Activated CD4-positive, alpha-beta memory T cell treated with anti-CD3 and anti-CD28 coated beads, Interleukin-2, amount 10 ng/mL, durations not matched to agents 7 days and 5 days (primary cell): ENCODE measurements around the gene NEURL4. TPM values are rescaled to one million over a fixed set of nuclear protein-coding genes. Genes with fewer than 3 reads are reported as not detected.

Source experiments
- CTCF ChIA-PET: fragments of 350-600 bp; sonication (Branson Sonifier 250); formaldehyde crosslinking; loops from one replicate; lab custom pipeline; 2021; ENCODE audit warnings: antibody characterized with exemption, inconsistent platforms; lab: Charles Lee
- POLR2A ChIA-PET: fragments of 350-600 bp; sonication (Branson Sonifier 250); formaldehyde crosslinking; loops from one replicate; lab custom pipeline; 2021; ENCODE audit warnings: antibody characterized with exemption; lab: Charles Lee
- DNase-seq: peaks from one replicate; pipeline ENCODE4 v3.0.0-alpha.2; 2020
- H3K27ac Mint-ChIP-seq: one replicate; pipeline ENCODE4 v1.8.0; 2021; ENCODE audit warnings: mild to moderate bottlenecking, mixed read lengths
- H3K27me3 Mint-ChIP-seq: one replicate; pipeline ENCODE4 v1.8.0; 2021; ENCODE audit warnings: mixed read lengths
- H3K36me3 Mint-ChIP-seq: one replicate; pipeline ENCODE4 v1.8.0; 2021; ENCODE audit warnings: low read depth, mixed read lengths
- H3K4me1 Mint-ChIP-seq: one replicate; pipeline ENCODE4 v1.8.0; 2021; ENCODE audit warnings: mixed read lengths
- H3K4me3 Mint-ChIP-seq: one replicate; pipeline ENCODE4 v1.8.0; 2021; ENCODE audit warnings: mild to moderate bottlenecking, mixed read lengths
- H3K9me3 Mint-ChIP-seq: one replicate; pipeline ENCODE4 v1.8.0; 2021; ENCODE audit warnings: mixed read lengths
- total RNA-seq, 2 experiments: library from RNA; stranded (reverse); gene quantifications; one replicate each; pipeline ENCODE4 v1.2.3, GENCODE V29; 2021

Gene NEURL4
- total RNA-seq, 2 experiments from 2014 or later, result 28.4 to 31.2 TPM

DNA sequence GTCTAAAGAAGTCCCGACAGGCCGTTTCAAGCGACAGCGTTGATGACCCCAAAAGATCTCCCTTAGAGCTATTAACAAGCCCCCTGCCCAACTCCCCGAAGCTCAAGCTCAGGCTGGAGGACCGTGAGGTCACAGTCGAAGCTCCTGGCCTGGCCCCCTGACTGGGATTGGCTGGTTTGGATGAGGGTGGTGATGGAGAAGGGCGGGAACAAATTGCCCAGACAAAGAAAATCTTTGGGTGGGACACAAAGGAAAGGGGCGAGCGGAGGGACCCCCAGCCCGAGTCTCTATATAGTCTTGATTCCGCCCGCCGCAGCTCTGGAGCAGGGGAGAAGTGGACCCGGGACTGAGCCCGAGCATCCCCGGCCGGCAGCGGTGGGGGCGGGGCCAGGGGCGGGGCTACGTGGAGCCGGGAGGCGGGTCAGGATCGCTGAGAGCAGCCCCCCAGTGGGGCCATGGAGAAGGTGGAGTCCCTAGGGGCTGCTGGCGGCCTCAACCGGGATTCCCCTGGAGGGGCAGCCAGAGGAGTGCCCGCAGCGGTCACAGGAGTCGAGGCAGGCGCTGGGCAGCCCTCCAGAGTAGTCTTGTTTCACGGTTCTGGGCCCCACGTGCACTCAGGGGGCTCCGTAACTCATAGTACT lies 982 bp upstream of the NEURL4 start:
- no peaks in the 10 kb centered on the region for H3K9me3 Mint-ChIP-seq
- POLR2A ChIA-PET, result interaction anchor here (0.6 to 2.8 kb wide), 17 partner anchors 8 to 826 kb away, joined by 3 to 45 read pairs (median 6); partner anchors contain the start of genes ACAP1, GPS2, MPDU1 and POLR2A
- H3K4me1 Mint-ChIP-seq, result peaks cover 52% of the 10 kb centered on the region

GRCh38 chr17:7329374-7329996 lies 350 bp upstream of the NEURL4 start:
- ChIA-PET CTCF (interaction anchor here (0.7 to 5.9 kb wide), 18 partner anchors 9 to 358 kb away, joined by 3 to 39 read pairs (median 4); partner anchors contain the start of genes GPS2, TMEM95, TP53 and WRAP53), POLR2A (interaction anchor here (0.6 to 2.8 kb wide), 18 partner anchors 8 to 827 kb away, joined by 3 to 45 read pairs (median 6); partner anchors contain the start of genes ACAP1, GPS2, MPDU1 and POLR2A)
- peak; percentile 97 for DNase-seq

More for the DNA sequence above, 982 bp upstream of the NEURL4 start:
- CTCF ChIA-PET, result interaction anchor here (0.7 to 5.9 kb wide), 18 partner anchors 10 to 357 kb away, joined by 3 to 39 read pairs (median 4); partner anchors contain the start of genes GPS2, TMEM95, TP53 and WRAP53
- peak overlapping the region; percentile 93 for H3K27ac Mint-ChIP-seq
- no peaks in the 10 kb centered on the region for H3K27me3 Mint-ChIP-seq
- peak overlapping the region; percentile 85 for H3K4me3 Mint-ChIP-seq
- DNase-seq, result peak; percentile 83
- no peaks in the 10 kb centered on the region for H3K36me3 Mint-ChIP-seq

DNA sequence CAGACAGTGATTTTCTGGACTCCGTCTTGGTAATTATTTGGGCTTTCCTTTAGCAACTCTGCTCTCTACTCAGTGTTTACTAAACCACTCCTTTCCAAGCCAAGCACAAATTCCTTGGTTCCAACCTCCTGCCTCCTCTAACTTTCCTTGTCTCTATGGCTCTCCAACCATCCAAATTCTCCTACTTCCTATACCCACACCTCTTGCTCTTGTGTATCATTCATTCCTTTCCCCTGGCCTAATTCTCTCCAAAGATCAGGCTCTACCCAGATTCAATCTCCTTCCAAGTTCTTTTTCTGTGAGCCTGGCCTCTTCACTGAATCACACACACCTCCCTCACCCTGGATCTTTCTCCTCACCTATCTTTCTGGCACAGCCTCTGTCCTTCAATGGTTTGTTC lies 1.1 kb downstream of the NEURL4 start:
- H3K9me3 Mint-ChIP-seq, result no peaks in the 10 kb centered on the region
- H3K27ac Mint-ChIP-seq, result peak overlapping the region; percentile 41
- no peak for DNase-seq
- peaks cover 4% of the 10 kb centered on the region for H3K36me3 Mint-ChIP-seq
- H3K4me1 Mint-ChIP-seq, result peaks cover 47% of the 10 kb centered on the region
- H3K27me3 Mint-ChIP-seq, result no peaks in the 10 kb centered on the region
- H3K4me3 Mint-ChIP-seq, result peak overlapping the region; percentile 85
- ChIA-PET POLR2A (interaction anchor here (1.6 to 2.8 kb wide), 5 partner anchors 10 to 21 kb away, joined by 4 to 45 read pairs (median 16); partner anchors contain the start of genes ACAP1 and GPS2), CTCF (interaction anchor here (5.0 to 5.9 kb wide), 2 partner anchors 9 to 12 kb away, joined by 39 to 48 read pairs; partner anchors contain the start of genes ACAP1 and GPS2)

More at GRCh38 chr17:7329374-7329996, 350 bp upstream of the NEURL4 start:
- Mint-ChIP-seq H3K4me3 (peak overlapping the region; percentile 85), H3K9me3 (no peaks in the 10 kb centered on the region), H3K27me3 (no peaks in the 10 kb centered on the region), H3K27ac (peak overlapping the region; percentile 93), H3K4me1 (peaks cover 49% of the 10 kb centered on the region), H3K36me3 (no peaks in the 10 kb centered on the region)

DNA sequence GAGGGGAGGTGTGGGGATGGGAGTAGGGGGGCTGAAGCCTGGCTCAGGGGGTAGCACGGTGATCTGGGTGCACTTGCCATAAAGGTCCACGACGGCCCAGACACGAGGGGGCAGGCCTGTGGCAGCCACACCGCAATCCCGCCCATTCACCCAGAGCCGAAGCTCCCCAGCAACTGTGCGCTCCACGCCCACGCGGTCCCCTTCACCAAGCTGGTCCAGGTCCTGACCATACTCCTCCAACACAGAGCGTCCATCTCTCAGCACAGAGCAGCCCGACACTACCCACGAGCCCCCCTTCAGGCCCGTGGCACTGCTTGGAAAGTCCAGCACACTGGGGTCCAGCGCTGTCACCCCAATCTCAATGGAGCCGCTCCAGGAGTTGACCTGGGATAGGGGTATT lies 1.6 kb downstream of the NEURL4 start:
- no peaks in the 10 kb centered on the region for H3K9me3 Mint-ChIP-seq
- CTCF ChIA-PET, result interaction anchor here (5.0 to 5.9 kb wide), 2 partner anchors 10 to 12 kb away, joined by 39 to 48 read pairs; partner anchors contain the start of genes ACAP1 and GPS2
- peaks cover 43% of the 10 kb centered on the region for H3K4me1 Mint-ChIP-seq
- peak overlapping the region; percentile 24 for H3K4me3 Mint-ChIP-seq
- H3K27ac Mint-ChIP-seq, result no peak overlapping the region
- no peak for DNase-seq
- H3K27me3 Mint-ChIP-seq, result no peaks in the 10 kb centered on the region
- peaks cover 4% of the 10 kb centered on the region for H3K36me3 Mint-ChIP-seq
- POLR2A ChIA-PET, result interaction anchor here (3.4 to 4.7 kb wide), 2 partner anchors 9 to 13 kb away, joined by 15 to 32 read pairs; partner anchors contain the start of genes ACAP1 and GPS2

- ChIA-PET CTCF (interaction anchor here (5.0 to 5.9 kb wide), 2 partner anchors 10 to 12 kb away, joined by 39 to 48 read pairs; partner anchors contain the start of genes ACAP1 and GPS2), POLR2A (interaction anchor here (0.8 to 4.7 kb wide), 4 partner anchors 9 to 19 kb away, joined by 3 to 32 read pairs (median 10); partner anchors contain the start of genes ACAP1 and GPS2)
- peaks cover 6% of the 10 kb centered on the region for H3K36me3 Mint-ChIP-seq
- H3K4me3 Mint-ChIP-seq, result no peak overlapping the region
- H3K27ac Mint-ChIP-seq, result no peak overlapping the region
- peaks cover 38% of the 10 kb centered on the region for H3K4me1 Mint-ChIP-seq
- H3K9me3 Mint-ChIP-seq, result no peaks in the 10 kb centered on the region
- H3K27me3 Mint-ChIP-seq, result no peaks in the 10 kb centered on the region
- DNase-seq, result no peak
Measured at GRCh38 chr17:7327056-7327455, 2.1 kb downstream of the NEURL4 start.

DNA sequence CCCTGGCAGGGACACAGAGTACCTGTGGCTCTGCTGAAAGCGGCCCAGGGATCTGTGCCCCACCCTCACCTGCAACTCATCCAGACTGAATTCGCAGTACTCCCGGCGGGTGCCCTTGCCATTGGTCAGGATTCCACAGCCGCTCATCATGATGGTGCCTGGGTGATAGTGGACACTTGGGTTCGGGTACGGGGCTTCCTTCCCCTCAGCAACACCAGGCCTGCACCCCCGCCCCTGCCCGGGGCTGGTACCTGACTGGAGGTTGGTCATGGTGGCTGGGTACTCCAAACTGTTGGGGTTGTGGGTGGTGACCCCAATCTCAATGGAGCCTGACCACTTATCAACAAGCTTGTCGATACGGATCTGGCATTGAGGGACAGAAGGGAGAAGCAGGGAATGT lies 2.9 kb downstream of the NEURL4 start:
- Mint-ChIP-seq H3K4me1 (peaks cover 36% of the 10 kb centered on the region), H3K27me3 (no peaks in the 10 kb centered on the region), H3K4me3 (no peak overlapping the region), H3K36me3 (peaks cover 15% of the 10 kb centered on the region), H3K27ac (peak overlapping the region; percentile 9), H3K9me3 (no peaks in the 10 kb centered on the region)
- no peak for DNase-seq
- POLR2A ChIA-PET, result interaction anchor here (0.7 to 4.7 kb wide), 5 partner anchors 10 to 18 kb away, joined by 3 to 32 read pairs (median 4); partner anchors contain the start of genes ACAP1 and GPS2
- CTCF ChIA-PET, result interaction anchor here (5.0 to 5.9 kb wide), 2 partner anchors 11 kb away, joined by 39 to 48 read pairs; partner anchors contain the start of genes ACAP1 and GPS2

- POLR2A ChIA-PET, result interaction anchor here (0.9 to 4.7 kb wide), 6 partner anchors 10 to 361 kb away, joined by 3 to 32 read pairs (median 9); partner anchors contain the start of genes ACAP1 and GPS2
- CTCF ChIA-PET, result interaction anchor here (0.7 to 5.0 kb wide), 6 partner anchors 10 to 236 kb away, joined by 4 to 48 read pairs (median 6); partner anchors contain the start of genes ACAP1, GPS2 and TMEM95
- Mint-ChIP-seq H3K9me3 (no peaks in the 10 kb centered on the region), H3K4me1 (peaks cover 31% of the 10 kb centered on the region), H3K4me3 (no peak overlapping the region), H3K36me3 (peaks cover 19% of the 10 kb centered on the region), H3K27ac (no peak overlapping the region), H3K27me3 (no peaks in the 10 kb centered on the region)
- DNase-seq, result no peak
Measured at GRCh38 chr17:7325031-7325528, 4.1 kb downstream of the NEURL4 start.

- POLR2A ChIA-PET, result interaction anchor here (0.9 to 4.7 kb wide), 7 partner anchors 9 to 362 kb away, joined by 3 to 32 read pairs (median 5); partner anchors contain the start of genes ACAP1 and GPS2
Measured at GRCh38 chr17:7324438-7324779, 4.7 kb downstream of the NEURL4 start.

DNA sequence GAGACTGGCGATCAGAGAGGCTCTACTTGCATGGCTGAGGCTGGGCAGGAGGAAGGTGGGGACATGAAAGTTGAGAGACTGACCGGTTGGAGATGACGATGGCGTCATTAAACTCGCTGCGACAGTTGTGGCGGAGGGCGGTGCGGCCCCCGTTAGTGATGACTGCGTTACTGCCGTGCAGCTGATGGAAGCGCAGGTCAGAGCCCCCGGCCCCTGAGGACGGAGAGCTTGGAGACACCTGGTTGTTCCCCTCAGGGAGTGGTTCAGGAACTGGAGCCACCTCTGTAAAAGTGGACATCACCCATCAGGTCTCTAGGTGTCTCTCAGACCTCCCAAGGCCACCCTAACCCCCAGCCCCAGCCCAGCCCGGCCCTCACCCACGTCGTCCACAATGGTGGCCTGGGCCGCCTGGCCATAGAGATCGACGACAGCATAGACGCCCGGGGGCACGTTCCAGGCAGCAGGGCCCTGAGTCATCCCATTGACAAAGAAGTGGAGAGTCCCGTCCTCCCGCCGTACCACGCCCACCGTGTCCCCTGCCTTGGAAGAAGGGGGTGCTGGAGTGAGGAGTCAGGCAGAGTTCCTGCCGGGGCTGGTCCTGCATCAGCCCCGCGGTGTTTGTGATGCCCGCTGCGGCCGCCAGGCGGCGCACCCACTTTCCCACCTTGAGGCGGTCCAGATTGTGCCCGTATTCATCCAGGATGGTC lies 5.3 kb downstream of the NEURL4 start:
- no peak overlapping the region for H3K27ac Mint-ChIP-seq
- peak; percentile 71 for DNase-seq
- H3K36me3 Mint-ChIP-seq, result peaks cover 20% of the 10 kb centered on the region
- ChIA-PET CTCF (interaction anchor here (1.3 to 5.0 kb wide), 5 partner anchors 8 to 31 kb away, joined by 4 to 48 read pairs (median 6); partner anchors contain the start of genes ACAP1, GPS2 and TMEM95), POLR2A (interaction anchor here (0.9 to 4.7 kb wide), 6 partner anchors 8 to 362 kb away, joined by 3 to 32 read pairs (median 4); partner anchors contain the start of genes ACAP1 and GPS2)
- H3K27me3 Mint-ChIP-seq, result no peaks in the 10 kb centered on the region
- H3K4me1 Mint-ChIP-seq, result peaks cover 22% of the 10 kb centered on the region
- H3K9me3 Mint-ChIP-seq, result no peaks in the 10 kb centered on the region
- no peak overlapping the region for H3K4me3 Mint-ChIP-seq

More at GRCh38 chr17:7324438-7324779, 4.7 kb downstream of the NEURL4 start:
- Mint-ChIP-seq H3K36me3 (peaks cover 19% of the 10 kb centered on the region), H3K27ac (no peak overlapping the region), H3K9me3 (no peaks in the 10 kb centered on the region), H3K4me1 (peaks cover 25% of the 10 kb centered on the region), H3K4me3 (no peak overlapping the region), H3K27me3 (no peaks in the 10 kb centered on the region)
- no peak for DNase-seq
- CTCF ChIA-PET, result interaction anchor here (0.7 to 5.0 kb wide), 6 partner anchors 9 to 236 kb away, joined by 4 to 48 read pairs (median 6); partner anchors contain the start of genes ACAP1, GPS2 and TMEM95

DNA sequence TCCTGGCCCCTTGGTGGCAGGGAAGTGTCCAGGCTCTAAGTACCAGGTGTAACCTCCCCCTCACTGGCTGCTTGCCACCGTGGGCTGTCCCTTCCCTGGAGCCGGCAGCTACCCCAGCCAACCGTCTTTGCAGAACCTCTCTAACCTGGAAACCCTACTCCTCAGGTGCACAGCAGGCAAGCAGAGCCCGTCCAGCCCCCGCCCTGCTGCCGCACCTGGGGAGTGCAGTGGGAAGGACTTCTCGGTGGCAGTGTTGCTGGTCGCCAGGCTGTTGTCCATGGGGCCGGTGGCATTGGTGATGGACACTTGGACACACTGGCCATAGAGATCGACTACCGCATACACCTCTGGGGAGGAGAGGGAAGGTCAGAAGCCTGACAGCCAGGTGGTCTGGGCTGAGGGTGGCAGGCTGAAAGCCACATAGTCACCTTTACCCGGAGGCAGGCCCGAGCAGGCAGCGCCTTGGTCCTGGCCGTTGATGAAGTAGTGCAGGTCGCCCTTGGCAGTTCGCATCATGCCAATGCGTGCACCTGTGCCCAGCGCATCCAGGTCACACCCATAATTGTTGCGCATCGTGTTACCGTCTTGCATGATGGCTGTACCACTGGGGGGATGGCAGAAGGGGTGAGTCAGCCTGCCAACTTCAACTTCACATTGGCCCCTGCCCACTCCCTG lies 6.5 kb downstream of the NEURL4 start:
- ChIA-PET POLR2A (interaction anchor here (1.5 to 4.0 kb wide), 3 partner anchors 7 to 27 kb away, joined by 5 to 18 read pairs (median 16); partner anchors contain the start of genes ACAP1 and GPS2), CTCF (interaction anchor here (0.8 to 1.4 kb wide), 3 partner anchors 9 to 22 kb away, joined by 3 to 5 read pairs (median 3); partner anchors contain the start of gene ACAP1)
- DNase-seq, result no peak
- Mint-ChIP-seq H3K4me3 (no peak overlapping the region), H3K9me3 (no peaks in the 10 kb centered on the region), H3K36me3 (peaks cover 26% of the 10 kb centered on the region), H3K27me3 (no peaks in the 10 kb centered on the region), H3K4me1 (peaks cover 10% of the 10 kb centered on the region), H3K27ac (no peak overlapping the region)

- DNase-seq, result no peak
- H3K27ac Mint-ChIP-seq, result no peak overlapping the region
- no peaks in the 10 kb centered on the region for H3K27me3 Mint-ChIP-seq
- ChIA-PET CTCF (interaction anchor here (0.6 to 1.4 kb wide), 3 partner anchors 8 to 115 kb away, joined by 3 to 4 read pairs (median 3); no protein-coding TSS in a partner anchor), POLR2A (interaction anchor here (3.3 to 4.0 kb wide), 2 partner anchors 14 to 28 kb away, joined by 16 to 18 read pairs; partner anchors contain the start of gene ACAP1)
- no peaks in the 10 kb centered on the region for H3K9me3 Mint-ChIP-seq
- peaks cover 28% of the 10 kb centered on the region for H3K36me3 Mint-ChIP-seq
- H3K4me3 Mint-ChIP-seq, result no peak overlapping the region
- H3K4me1 Mint-ChIP-seq, result peaks cover 8% of the 10 kb centered on the region
Measured at GRCh38 chr17:7321466-7321865, 7.7 kb downstream of the NEURL4 start.
